Mammary epithelial cell (primary cell): Measurements from ENCODE around the gene NMNAT2.

ENCODE experiments used
- CTCF ChIP-seq, 2 donors: IDR thresholded peaks in 1 of 2; conservative IDR thresholded peaks in 1 of 2; 2 replicates each; pipeline ENCODE4 v1.5.1; 2011 to 2012; ENCODE audit warnings: inconsistent platforms in 2 of 2, low read length in 2 of 2, mild to moderate bottlenecking in 2 of 2, control low read depth in 1 of 2, low read depth in 1 of 2; ENCODE audit not compliant: insufficient read depth in 1 of 2; ENCODE audit errors: extremely low read depth in 1 of 2
- EZH2 ChIP-seq: IDR thresholded peaks from 2 replicates; pipeline ENCODE4 v1.6.1; 2012; ENCODE audit warnings: low read length, inconsistent platforms, borderline replicate concordance

DNA sequence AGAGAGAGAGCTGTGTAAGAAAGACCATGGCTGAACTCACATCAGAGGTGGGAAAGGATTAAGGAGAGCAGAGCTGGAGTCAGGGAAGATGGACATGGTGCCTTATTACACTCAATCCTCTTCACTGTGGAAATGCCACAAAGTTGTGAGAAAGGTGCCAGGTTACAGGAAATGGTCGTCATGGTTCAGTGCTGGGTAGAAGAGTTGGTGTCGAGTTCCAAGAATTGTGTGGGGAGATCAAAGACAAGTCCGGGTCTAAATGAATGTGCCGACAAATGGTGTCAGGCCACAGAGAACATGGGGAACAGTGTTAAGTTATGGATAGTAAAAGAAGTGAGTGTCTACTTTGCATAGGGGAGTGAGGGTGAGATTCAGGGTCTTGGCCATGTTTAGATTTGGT is 191.2 kb downstream of the NMNAT2 start:
- TF ChIP-seq CTCF (conservative IDR thresholded peaks at IDR 0.05 in 1 of 2, IDR thresholded peaks at IDR 0.05 in 1 of 2; ENCODE audit: extremely low read depth in 1 of 2, insufficient read depth in 1 of 2, low read depth in 1 of 2, low read length in 2 of 2), result no peak
- TF ChIP-seq EZH2, result no peak
